Choroid plexus epithelial cell (primary cell): Measurements from ENCODE around the gene TEKTIP1.

Experiments used
- DNase-seq: peaks from one replicate; pipeline ENCODE4 v3.0.0-alpha.2; 2010; ENCODE audit warnings: low read depth
- H3K4me3 ChIP-seq: 2 replicates; pipeline ENCODE4 v1.5.1; 2011; ENCODE audit warnings: low read depth, mild to moderate bottlenecking, control low read depth, low read length, moderate library complexity
- TF ChIP-seq, protein P1 (sequence below): conservative IDR thresholded peaks from 2 replicates; pipeline ENCODE4 v1.5.1; 2011; ENCODE audit warnings: low read depth, mild to moderate bottlenecking, control low read depth, inconsistent platforms, low read length, moderate library complexity

Gene TEKTIP1

DNA sequence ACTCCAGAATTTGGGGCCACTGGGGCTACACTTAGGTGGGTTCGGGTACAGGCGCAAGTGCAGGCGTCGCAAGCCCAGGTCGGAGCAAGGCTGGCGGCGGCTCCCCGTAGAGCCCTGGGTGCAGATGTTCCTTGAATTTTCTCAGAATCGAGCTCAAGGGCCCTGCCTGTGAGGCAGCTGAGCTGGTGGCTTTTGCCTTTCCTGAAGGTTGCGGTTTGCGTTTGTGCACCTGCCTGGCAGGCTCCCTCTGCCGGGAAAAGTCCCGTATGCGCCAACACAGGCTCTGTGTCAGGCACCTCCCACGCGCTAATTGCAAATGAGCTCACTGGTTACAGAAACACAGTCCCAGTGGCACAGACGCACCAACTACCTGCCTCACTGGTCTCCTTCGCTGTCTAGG lies 44.4 kb upstream of the TEKTIP1 start:
- no peak overlapping the region for H3K4me3 ChIP-seq
- TF ChIP-seq, protein P1, sequence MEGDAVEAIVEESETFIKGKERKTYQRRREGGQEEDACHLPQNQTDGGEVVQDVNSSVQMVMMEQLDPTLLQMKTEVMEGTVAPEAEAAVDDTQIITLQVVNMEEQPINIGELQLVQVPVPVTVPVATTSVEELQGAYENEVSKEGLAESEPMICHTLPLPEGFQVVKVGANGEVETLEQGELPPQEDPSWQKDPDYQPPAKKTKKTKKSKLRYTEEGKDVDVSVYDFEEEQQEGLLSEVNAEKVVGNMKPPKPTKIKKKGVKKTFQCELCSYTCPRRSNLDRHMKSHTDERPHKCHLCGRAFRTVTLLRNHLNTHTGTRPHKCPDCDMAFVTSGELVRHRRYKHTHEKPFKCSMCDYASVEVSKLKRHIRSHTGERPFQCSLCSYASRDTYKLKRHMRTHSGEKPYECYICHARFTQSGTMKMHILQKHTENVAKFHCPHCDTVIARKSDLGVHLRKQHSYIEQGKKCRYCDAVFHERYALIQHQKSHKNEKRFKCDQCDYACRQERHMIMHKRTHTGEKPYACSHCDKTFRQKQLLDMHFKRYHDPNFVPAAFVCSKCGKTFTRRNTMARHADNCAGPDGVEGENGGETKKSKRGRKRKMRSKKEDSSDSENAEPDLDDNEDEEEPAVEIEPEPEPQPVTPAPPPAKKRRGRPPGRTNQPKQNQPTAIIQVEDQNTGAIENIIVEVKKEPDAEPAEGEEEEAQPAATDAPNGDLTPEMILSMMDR, result no peak
- no peak for DNase-seq

DNA sequence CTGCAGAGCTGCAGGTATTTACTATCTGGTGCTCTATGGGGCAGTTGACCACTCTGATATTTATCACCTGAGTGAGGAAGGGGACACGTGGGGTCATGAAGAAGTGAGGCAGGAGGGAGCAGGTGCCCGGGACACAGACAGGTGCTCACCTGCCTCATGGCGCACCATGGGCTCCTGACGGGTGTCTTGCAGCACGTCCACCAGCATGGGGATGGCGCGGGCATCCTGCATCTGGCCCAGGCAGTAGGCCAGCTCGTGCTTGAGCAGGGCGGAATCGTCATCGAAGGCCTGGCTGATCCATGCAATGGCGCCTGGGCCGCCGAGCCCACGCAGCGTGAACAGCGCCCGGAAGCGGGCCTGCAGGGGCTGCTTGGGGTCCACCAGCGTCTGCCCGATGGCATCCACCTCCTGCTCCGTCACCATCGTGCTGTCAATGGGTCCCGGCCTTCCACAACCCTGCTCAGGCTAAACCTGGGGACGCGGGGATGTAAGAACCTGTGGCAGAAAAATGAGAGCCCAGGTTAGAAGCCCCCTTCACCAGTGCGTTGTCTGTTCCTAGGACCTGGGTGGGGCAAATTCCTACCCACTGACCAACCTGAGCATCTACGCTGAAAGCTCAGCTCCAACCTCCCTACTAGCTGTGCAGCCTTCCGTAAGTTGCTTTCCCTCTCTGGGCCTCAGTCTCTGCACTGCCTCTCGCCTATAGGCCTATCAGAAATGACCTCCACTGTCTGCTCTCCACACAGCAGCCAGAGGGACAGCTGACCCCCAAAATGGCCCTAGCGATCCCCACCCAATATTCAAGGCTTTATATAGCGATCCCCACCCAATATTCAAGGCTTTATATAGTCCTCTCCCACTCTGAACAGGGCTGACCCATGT lies 42.3 kb upstream of the TEKTIP1 start:
- DNase-seq, result no peak
- TF ChIP-seq, protein P1, result no peak
- H3K4me3 ChIP-seq, result no peak overlapping the region

DNA sequence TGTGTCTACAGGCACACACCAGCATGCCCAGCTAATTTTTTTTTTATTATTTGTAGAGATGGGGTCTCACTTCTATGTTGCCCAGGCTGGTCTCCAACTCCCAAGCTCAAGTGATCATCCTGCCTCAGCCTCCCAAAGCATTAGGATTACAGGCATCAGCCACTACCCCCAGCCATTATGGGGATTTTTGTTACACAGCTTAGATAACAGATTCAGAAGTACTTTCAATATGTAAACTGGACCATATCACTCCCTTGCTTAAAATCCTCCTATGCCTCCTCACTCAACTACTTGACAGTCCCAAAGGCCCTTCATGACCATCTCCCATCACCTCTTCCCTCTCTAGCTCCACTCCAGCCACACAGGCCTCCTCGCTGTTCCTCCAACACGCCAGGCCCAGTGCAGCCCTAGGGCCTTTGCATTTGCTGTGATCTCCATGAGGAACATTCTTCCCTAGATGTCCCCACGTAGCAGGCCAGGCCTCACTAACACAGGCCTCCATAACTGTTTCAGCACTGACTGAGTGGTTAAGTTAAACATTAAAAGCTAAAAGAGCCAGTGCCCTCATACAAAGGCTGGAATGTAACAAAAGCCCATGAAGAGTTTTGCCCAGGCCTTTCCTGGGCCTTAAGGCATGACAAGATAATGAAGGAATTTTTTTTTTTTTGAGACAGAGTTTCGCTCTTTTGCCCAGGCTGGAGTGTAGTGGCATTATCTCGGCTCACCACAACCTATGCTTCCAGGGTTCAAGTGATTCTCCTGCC lies 41.0 kb upstream of the TEKTIP1 start:
- DNase-seq, result no peak
- no peak overlapping the region for H3K4me3 ChIP-seq
- TF ChIP-seq, protein P1, result no peak

DNA sequence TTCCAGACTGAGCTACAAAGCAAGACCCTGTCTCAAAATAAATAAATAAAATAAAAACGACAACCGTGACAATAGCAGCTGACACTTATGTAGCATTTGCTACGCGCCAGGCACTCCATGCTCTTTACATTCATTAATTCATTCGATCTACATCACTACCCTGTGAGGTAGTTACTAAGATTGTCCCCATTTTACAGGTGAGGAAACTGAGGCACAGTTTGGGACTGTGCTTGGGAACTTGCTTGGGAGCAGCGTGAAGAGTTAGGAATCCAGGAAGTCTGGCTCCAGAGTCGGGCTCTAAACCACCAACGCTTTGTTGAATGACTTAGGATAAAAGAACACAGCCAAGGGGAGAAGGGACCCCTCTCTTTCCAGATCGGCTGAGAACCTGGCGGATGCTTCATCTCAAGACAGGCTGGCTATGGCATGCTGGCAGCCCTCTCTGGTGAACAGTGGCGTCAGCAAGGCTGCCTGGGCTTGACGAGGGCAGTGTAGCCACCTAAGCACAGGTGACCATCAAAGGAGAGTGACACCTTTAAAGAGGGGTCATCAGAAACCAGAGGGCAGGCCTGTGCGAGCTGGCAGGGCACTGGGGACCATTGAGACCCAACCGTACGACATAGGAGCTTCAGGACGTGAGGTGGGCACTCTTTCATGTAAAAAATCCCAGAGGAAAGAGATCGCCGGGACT lies 39.1 kb upstream of the TEKTIP1 start:
- TF ChIP-seq, protein P1, result no peak
- no peak for DNase-seq
- H3K4me3 ChIP-seq, result peak overlapping the region; percentile 93

DNA sequence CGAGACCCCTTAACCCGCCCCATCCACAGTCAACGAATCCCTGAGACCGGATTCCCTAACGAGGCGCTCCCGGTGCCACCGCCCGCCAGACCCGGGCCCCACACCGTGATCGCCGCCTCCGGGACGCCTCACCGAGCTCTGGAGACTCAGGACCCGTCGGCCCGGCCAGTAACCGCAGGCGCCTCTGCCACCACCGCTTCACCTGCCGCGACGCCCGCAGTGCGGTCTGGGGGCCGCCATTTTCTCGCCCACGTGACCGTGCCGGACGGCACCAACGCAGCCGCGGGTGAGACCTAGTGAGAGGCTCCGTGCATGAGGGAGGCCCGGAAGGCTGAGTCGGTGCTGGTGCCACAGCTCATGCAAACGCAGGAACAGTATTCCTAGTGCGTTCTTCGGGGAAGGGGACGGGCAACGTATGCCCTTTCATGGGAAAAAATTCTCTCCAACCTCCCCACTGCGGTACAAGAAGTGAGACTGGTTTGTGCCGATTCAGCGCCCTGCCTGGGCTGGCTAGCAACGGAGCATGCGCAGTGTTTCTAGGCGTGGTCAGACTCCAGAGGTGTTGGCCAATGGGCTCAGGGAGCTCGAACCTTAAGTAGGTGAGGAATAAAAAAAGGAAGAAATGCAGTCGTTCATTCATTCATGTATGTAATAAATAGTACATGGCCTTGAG lies 38.4 kb upstream of the TEKTIP1 start, which contains the start of gene DOHH:
Gene DOHH, minus strand, starts transcription at position 246 of the 673 bp plus-strand sequence. CDS start 3,860 bp downstream, outside the sequence.
- DNase-seq, result peak; percentile 98
- peak within 1 kb of the TSS; percentile 93 for H3K4me3 ChIP-seq
- TF ChIP-seq, protein P1, result no peak

DNA sequence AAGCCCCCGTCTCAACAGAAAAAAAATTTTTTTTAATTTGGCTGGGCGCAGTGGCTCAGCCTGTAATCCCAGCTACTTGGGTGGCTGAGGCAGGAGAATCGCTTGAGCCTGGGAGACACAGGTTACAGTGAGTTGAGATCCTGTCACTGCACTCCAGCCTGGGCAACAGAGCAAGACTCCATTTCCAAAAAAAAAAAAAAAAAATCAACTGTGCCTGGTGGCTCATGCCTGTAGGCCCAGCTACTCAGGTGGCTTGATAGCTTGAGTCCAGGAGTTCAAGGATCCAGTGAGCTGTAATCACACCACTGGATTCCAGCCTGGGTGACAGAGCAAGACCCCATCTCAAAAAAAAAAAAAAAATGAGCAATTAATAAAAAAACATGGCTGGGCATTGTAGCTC lies 37.2 kb upstream of the TEKTIP1 start:
- no peak for DNase-seq
- no peak overlapping the region for H3K4me3 ChIP-seq
- TF ChIP-seq, protein P1, result no peak
